Measurements from ENCODE around the gene TFEB.

- TF ChIP-seq CTCF (IDR thresholded peaks at IDR 0.05), result no peak
- TF ChIP-seq POLR2AphosphoS5 (IDR thresholded peaks at IDR 0.05), result no peak
- TF ChIP-seq EP300 (IDR thresholded peaks at IDR 0.05), result no peak
- no peak for TF ChIP-seq POLR2A (IDR thresholded peaks at IDR 0.05; ENCODE audit: low read depth)
Measured at GRCh38 chr6:41649596-41649995, 85.8 kb downstream of the TFEB start.

All from esophagus muscularis mucosa (tissue), 4 donors.